Measurements from ENCODE around the gene HSFX3.

GRCh38 chrX:149515954-149516602 lies 33.6 kb downstream of the HSFX3 start:
- TF ChIP-seq CTCF (conservative IDR thresholded peaks at IDR 0.05 in 1 of 2, IDR thresholded peaks at IDR 0.05 in 1 of 2; ENCODE audit: low read depth in 1 of 2, low read length in 2 of 2) (no peak), EZH2 (IDR thresholded peaks at IDR 0.05; ENCODE audit: low read length, missing control alignments) (no peak)

All from fibroblast of lung (primary cell).